Neutrophil (primary cell): ENCODE data around the gene BRD7.
A peak's percentile ranks its signal among the peaks of the same experiment; 100 is the strongest.

ENCODE experiments used
- H3K27ac ChIP-seq: fragments of 200-600 bp; sonication (generic); 2 replicates; pipeline ENCODE4 v1.5.1; 2016; ENCODE audit warnings: mild to moderate bottlenecking, moderate library complexity
- H3K27me3 ChIP-seq: fragments of 200-600 bp; sonication (generic); 2 replicates; pipeline ENCODE4 v1.6.0; 2016; ENCODE audit warnings: mild to moderate bottlenecking
- H3K36me3 ChIP-seq: fragments of 200-600 bp; sonication (generic); 2 replicates; pipeline ENCODE4 v1.5.1; 2017
- H3K4me1 ChIP-seq, 2 experiments: fragments of 200-600 bp in 1 of 2; sonication (generic) in 1 of 2; 1 replicate in 1 of 2; 2 replicates in 1 of 2; pipeline versions ENCODE4 v1.5.1 to v1.6.1; 2013 to 2016; ENCODE audit warnings: low read depth in 1 of 2, low read length in 1 of 2, mild to moderate bottlenecking in 1 of 2, moderate library complexity in 1 of 2; ENCODE audit not compliant: control insufficient read depth in 1 of 2, insufficient read depth in 1 of 2
- H3K4me3 ChIP-seq, 2 experiments: fragments of 200-600 bp in 1 of 2; sonication (generic) in 1 of 2; 1 replicate in 1 of 2; 2 replicates in 1 of 2; pipeline ENCODE4 v1.5.1; 2013 to 2016; ENCODE audit warnings: low read depth in 1 of 2, low read length in 1 of 2, mild to moderate bottlenecking in 1 of 2, moderate library complexity in 1 of 2
- H3K9me3 ChIP-seq: fragments of 200-600 bp; sonication (generic); 2 replicates; pipeline ENCODE4 v1.5.1; 2016
- CTCF ChIP-seq: fragments of 200-600 bp; sonication (generic); IDR thresholded peaks from 2 replicates; pipeline ENCODE4 v1.5.1; 2016; ENCODE audit warnings: antibody characterized with exemption

The BRD7 gene

GRCh38 chr16:50323335-50324011, 45.3 kb downstream of the BRD7 start:
- no peaks in the 10 kb centered on the region for H3K27me3 ChIP-seq
- no peak for TF ChIP-seq CTCF
- H3K4me1 ChIP-seq: no peaks in the 10 kb centered on the region
- H3K36me3 ChIP-seq: peaks cover 92% of the 10 kb centered on the region
- H3K9me3 ChIP-seq: no peaks in the 10 kb centered on the region
- peak overlapping the region; percentile 34 for H3K27ac ChIP-seq
- H3K4me3 ChIP-seq: no peak overlapping the region

- H3K4me1 ChIP-seq: no peaks in the 10 kb centered on the region
- peaks cover 93% of the 10 kb centered on the region for H3K36me3 ChIP-seq
- no peak overlapping the region for H3K27ac ChIP-seq
- H3K27me3 ChIP-seq: no peaks in the 10 kb centered on the region
- H3K9me3 ChIP-seq: no peaks in the 10 kb centered on the region
- no peak overlapping the region for H3K4me3 ChIP-seq
- no peak for TF ChIP-seq CTCF
Observed at GRCh38 chr16:50322333-50322732, 46.5 kb downstream of the BRD7 start.

- H3K9me3 ChIP-seq: no peaks in the 10 kb centered on the region
- no peak overlapping the region for H3K4me3 ChIP-seq
- no peak overlapping the region for H3K27ac ChIP-seq
- H3K27me3 ChIP-seq: no peaks in the 10 kb centered on the region
- TF ChIP-seq CTCF: no peak
- H3K4me1 ChIP-seq: no peaks in the 10 kb centered on the region
- peaks cover 98% of the 10 kb centered on the region for H3K36me3 ChIP-seq
Observed at GRCh38 chr16:50320310-50320709, 48.5 kb downstream of the BRD7 start.

GRCh38 chr16:50318796-50319578, 49.8 kb downstream of the BRD7 start:
- Histone ChIP-seq H3K4me3 (no peak overlapping the region), H3K4me1 (peaks cover 0 to under 1% of the 10 kb centered on the region in 2 experiments), H3K27ac (no peak overlapping the region), H3K36me3 (peaks cover 98% of the 10 kb centered on the region), H3K27me3 (no peaks in the 10 kb centered on the region), H3K9me3 (no peaks in the 10 kb centered on the region)
- no peak for TF ChIP-seq CTCF

GRCh38 chr16:50316848-50317630, 51.7 kb downstream of the BRD7 start:
- H3K4me1 ChIP-seq: peaks cover 0 to 7% of the 10 kb centered on the region in 2 experiments
- TF ChIP-seq CTCF: no peak
- H3K27ac ChIP-seq: no peak overlapping the region
- no peaks in the 10 kb centered on the region for H3K27me3 ChIP-seq
- H3K9me3 ChIP-seq: no peaks in the 10 kb centered on the region
- no peak overlapping the region for H3K4me3 ChIP-seq
- peaks cover 98% of the 10 kb centered on the region for H3K36me3 ChIP-seq
